Lung (tissue), 12 donors: ENCODE data around the gene HBM. TPM values are rescaled to one million over a fixed set of nuclear protein-coding genes. Genes with fewer than 3 reads are reported as not detected.

Source experiments
- ATAC-seq: fragments of 200-7000 bp; cut with Tn5 transposase; one replicate; pipeline ENCODE4 v1.9.1; 2020; ENCODE audit warnings: moderate number of reproducible peaks; ENCODE audit not compliant: insufficient read depth, low FRiP score
- DNase-seq, 3 donors: peaks; one replicate each; pipeline ENCODE4 v3.0.0-alpha.2; 2013 to 2017
- H3K27ac ChIP-seq, 2 donors: one replicate each; pipeline ENCODE4 v1.5.1; 2013; ENCODE audit warnings: mild to moderate bottlenecking in 2 of 2, moderate library complexity in 2 of 2, control low read depth in 1 of 2, inconsistent platforms in 1 of 2, low read depth in 1 of 2, low read length in 1 of 2
- H3K27me3 ChIP-seq, 3 donors: one replicate each; pipeline ENCODE4 v1.5.1; 2013; ENCODE audit warnings: low read length in 2 of 3; ENCODE audit not compliant: control insufficient read depth in 3 of 3, insufficient read depth in 3 of 3
- H3K36me3 ChIP-seq, 4 donors: one replicate each; pipeline ENCODE4 v1.5.1; 2013; ENCODE audit warnings: low read length in 4 of 4, mild to moderate bottlenecking in 1 of 4, moderate library complexity in 1 of 4; ENCODE audit not compliant: control insufficient read depth in 4 of 4, insufficient read depth in 4 of 4
- H3K4me1 ChIP-seq, 5 donors: one replicate each; pipeline ENCODE4 v1.5.1; 2013; ENCODE audit warnings: low read length in 5 of 5, mild to moderate bottlenecking in 2 of 5, moderate library complexity in 1 of 5; ENCODE audit not compliant: control insufficient read depth in 5 of 5, insufficient read depth in 5 of 5
- H3K4me3 ChIP-seq: one replicate; pipeline ENCODE4 v1.5.1; 2013; ENCODE audit warnings: mild to moderate bottlenecking, control low read depth, moderate library complexity
- H3K9ac ChIP-seq, 2 donors: one replicate each; pipeline ENCODE4 v1.5.1; 2013; ENCODE audit warnings: low read length in 2 of 2, control low read depth in 1 of 2; ENCODE audit not compliant: insufficient read depth in 1 of 2
- H3K9me3 ChIP-seq, 4 donors: one replicate each; pipeline ENCODE4 v1.5.1; 2013; ENCODE audit warnings: low read length in 3 of 4, mild to moderate bottlenecking in 1 of 4, moderate library complexity in 1 of 4; ENCODE audit not compliant: control insufficient read depth in 4 of 4, insufficient read depth in 3 of 4
- CTCF ChIP-seq: IDR thresholded peaks from 2 replicates; pipeline ENCODE4 v1.5.1; 2012; ENCODE audit warnings: mild to moderate bottlenecking; ENCODE audit errors: control extremely low read depth, extremely low read depth
- WGBS, 2 donors: extraction: QIAGEN DNeasy Blood & Tissue Kit; methylation state at CpG; one replicate each; pipeline ENCODE4 v1.1.7; 2013; 5-methylcytosine and 5-hydroxymethylcytosine counted together
- polyA plus RNA-seq, 2 donors: library from polyadenylated mRNA; stranded (reverse); fragments of 200-250 nt; gene quantifications; one replicate each; pipeline ENCODE4 v1.2.1, GENCODE V29; 2013
- total RNA-seq, 2 donors: library from RNA; depleted of rRNA in 1 of 2; stranded (reverse); fragments of >200 nt in 1 of 2; gene quantifications; one replicate each; pipeline ENCODE4 v1.2.1, GENCODE V29; 2014 to 2021
- donor health status: control.
- donor health status: control.
- donor health status: Bipolar disorder and iron deficiency.
- donor health status: healthy.
- donor health status: DM: yes; HTN: yes; CAD: no.

HBM gene
- total and polyA plus RNA-seq, 4 donors, result 0.61 to 45.7 (median 0.73) TPM; not detected in 1

- 2 to 5% methylated on average over 40 to 50 of the region's 77 CpGs for WGBS, 2 donors
- Histone ChIP-seq H3K9me3 (peaks cover 0 to 2% (median 0%) of the 10 kb centered on the region in 4 donors), H3K9ac (no peak overlapping the region), H3K4me3 (no peak overlapping the region), H3K27ac (no peak overlapping the region), H3K36me3 (no peaks in the 10 kb centered on the region), H3K27me3 (peaks cover 5 to 66% (median 37%) of the 10 kb centered on the region in 3 donors), H3K4me1 (peaks cover 0 to 12% (median 0%) of the 10 kb centered on the region in 5 donors)
- DNase-seq (no peak), ATAC-seq (no peak)
- no peak for TF ChIP-seq CTCF
Measured at GRCh38 chr16:164827-165538, 795 bp upstream of the HBM start.

- Histone ChIP-seq H3K4me1 (peaks cover 0 to 12% (median 0%) of the 10 kb centered on the region in 5 donors), H3K9me3 (peaks cover 0 to 2% (median 0%) of the 10 kb centered on the region in 4 donors), H3K36me3 (no peaks in the 10 kb centered on the region), H3K9ac (no peak overlapping the region), H3K27ac (no peak overlapping the region), H3K27me3 (peaks cover 8 to 67% (median 47%) of the 10 kb centered on the region in 3 donors), H3K4me3 (no peak overlapping the region)
- 3 to 6% methylated on average over 45 of the region's 45 CpGs for WGBS, 2 donors
- TF ChIP-seq CTCF, result no peak
- no peak for ATAC-seq
- no peak for DNase-seq
Measured at GRCh38 chr16:166375-167121, 770 bp downstream of the HBM start.

GRCh38 chr16:167122-167690 is 1.4 kb downstream of the HBM start:
- WGBS, 2 donors, result 10 to 12% methylated on average over 11 of the region's 11 CpGs
- ATAC-seq (no peak), DNase-seq (no peak)
- no peak for TF ChIP-seq CTCF
- peaks cover 0 to 2% (median 0%) of the 10 kb centered on the region in 4 donors for H3K9me3 ChIP-seq
- no peak overlapping the region for H3K27ac ChIP-seq
- H3K36me3 ChIP-seq, result no peaks in the 10 kb centered on the region
- peaks cover 0 to 12% (median 0%) of the 10 kb centered on the region in 5 donors for H3K4me1 ChIP-seq
- no peak overlapping the region for H3K4me3 ChIP-seq
- H3K27me3 ChIP-seq, result peaks cover 10 to 65% (median 50%) of the 10 kb centered on the region in 3 donors
- H3K9ac ChIP-seq, result no peak overlapping the region
